CD1c-positive myeloid dendritic cell (primary cell): ENCODE measurements around the gene APMAP.
"Not testable (repeated sequence)": the region's sequence is repeated elsewhere in the genome, so short reads cannot be mapped to it uniquely, and the experiment has no call there.

ENCODE experiments used
- DNase-seq: peaks from one replicate; pipeline ENCODE4 v3.0.0-alpha.2; 2016; ENCODE audit errors: extremely low spot score

APMAP gene

GRCh38 chr20:24952376-24953208 lies 40.0 kb downstream of the APMAP start:
- DNase-seq: no peak

GRCh38 chr20:24951536-24952083 lies 40.9 kb downstream of the APMAP start:
- DNase-seq: no peak

GRCh38 chr20:24950836-24951525 lies 41.6 kb downstream of the APMAP start:
- DNase-seq: no peak

- no peak for DNase-seq
Measured at GRCh38 chr20:24950128-24950835, 42.3 kb downstream of the APMAP start.

GRCh38 chr20:24949756-24950127 lies 42.8 kb downstream of the APMAP start:
- DNase-seq: no peak

- DNase-seq: peak; percentile 77
Measured at GRCh38 chr20:24948939-24949679, 43.4 kb downstream of the APMAP start, which contains the start of gene CST7. Gene CST7, plus strand, starts transcription at chr20:24949269. Its CDS starts 237 bp downstream, at chr20:24949506.

- not testable (repeated sequence) for DNase-seq
Measured at GRCh38 chr20:24948396-24948938, 44.1 kb downstream of the APMAP start.

- DNase-seq: not testable (repeated sequence)
Measured at GRCh38 chr20:24946376-24946775, 46.2 kb downstream of the APMAP start.

- no peak for DNase-seq
Measured at GRCh38 chr20:24943731-24944130, 48.8 kb downstream of the APMAP start.

GRCh38 chr20:24943196-24943595 lies 49.4 kb downstream of the APMAP start:
- no peak for DNase-seq

GRCh38 chr20:24942679-24943078 lies 49.9 kb downstream of the APMAP start:
- no peak for DNase-seq

GRCh38 chr20:24939036-24939435 lies 53.5 kb downstream of the APMAP start:
- DNase-seq: no peak

- no peak for DNase-seq
Measured at GRCh38 chr20:24938498-24938897, 54.1 kb downstream of the APMAP start.

- no peak for DNase-seq
Measured at GRCh38 chr20:24937579-24937978, 55.0 kb downstream of the APMAP start.

GRCh38 chr20:24936526-24937407 lies 55.8 kb downstream of the APMAP start:
- no peak for DNase-seq

GRCh38 chr20:24935766-24936525 lies 56.6 kb downstream of the APMAP start:
- no peak for DNase-seq

GRCh38 chr20:24935140-24935539 lies 57.4 kb downstream of the APMAP start:
- no peak for DNase-seq

GRCh38 chr20:24934716-24935115 lies 57.8 kb downstream of the APMAP start:
- no peak for DNase-seq

GRCh38 chr20:24934101-24934661 lies 58.4 kb downstream of the APMAP start:
- DNase-seq: no peak
